GM12801 (cell line): Measurements from ENCODE around the gene TLN1.

ENCODE experiments used
- TF ChIP-seq, protein P1 (sequence below): IDR thresholded peaks from one replicate; pipeline ENCODE4 v1.5.1; 2011; ENCODE audit warnings: control low read depth; ENCODE audit not compliant: insufficient read length; ENCODE audit errors: extremely low read depth

Gene TLN1

DNA sequence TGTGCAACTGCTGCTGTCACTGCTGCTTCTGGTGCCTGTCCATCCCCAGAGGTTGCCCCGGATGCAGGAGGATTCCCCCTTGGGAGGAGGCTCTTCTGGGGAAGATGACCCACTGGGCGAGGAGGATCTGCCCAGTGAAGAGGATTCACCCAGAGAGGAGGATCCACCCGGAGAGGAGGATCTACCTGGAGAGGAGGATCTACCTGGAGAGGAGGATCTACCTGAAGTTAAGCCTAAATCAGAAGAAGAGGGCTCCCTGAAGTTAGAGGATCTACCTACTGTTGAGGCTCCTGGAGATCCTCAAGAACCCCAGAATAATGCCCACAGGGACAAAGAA lies 58.0 kb downstream of the TLN1 start:
- TF ChIP-seq, protein P1, sequence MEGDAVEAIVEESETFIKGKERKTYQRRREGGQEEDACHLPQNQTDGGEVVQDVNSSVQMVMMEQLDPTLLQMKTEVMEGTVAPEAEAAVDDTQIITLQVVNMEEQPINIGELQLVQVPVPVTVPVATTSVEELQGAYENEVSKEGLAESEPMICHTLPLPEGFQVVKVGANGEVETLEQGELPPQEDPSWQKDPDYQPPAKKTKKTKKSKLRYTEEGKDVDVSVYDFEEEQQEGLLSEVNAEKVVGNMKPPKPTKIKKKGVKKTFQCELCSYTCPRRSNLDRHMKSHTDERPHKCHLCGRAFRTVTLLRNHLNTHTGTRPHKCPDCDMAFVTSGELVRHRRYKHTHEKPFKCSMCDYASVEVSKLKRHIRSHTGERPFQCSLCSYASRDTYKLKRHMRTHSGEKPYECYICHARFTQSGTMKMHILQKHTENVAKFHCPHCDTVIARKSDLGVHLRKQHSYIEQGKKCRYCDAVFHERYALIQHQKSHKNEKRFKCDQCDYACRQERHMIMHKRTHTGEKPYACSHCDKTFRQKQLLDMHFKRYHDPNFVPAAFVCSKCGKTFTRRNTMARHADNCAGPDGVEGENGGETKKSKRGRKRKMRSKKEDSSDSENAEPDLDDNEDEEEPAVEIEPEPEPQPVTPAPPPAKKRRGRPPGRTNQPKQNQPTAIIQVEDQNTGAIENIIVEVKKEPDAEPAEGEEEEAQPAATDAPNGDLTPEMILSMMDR: no peak

DNA sequence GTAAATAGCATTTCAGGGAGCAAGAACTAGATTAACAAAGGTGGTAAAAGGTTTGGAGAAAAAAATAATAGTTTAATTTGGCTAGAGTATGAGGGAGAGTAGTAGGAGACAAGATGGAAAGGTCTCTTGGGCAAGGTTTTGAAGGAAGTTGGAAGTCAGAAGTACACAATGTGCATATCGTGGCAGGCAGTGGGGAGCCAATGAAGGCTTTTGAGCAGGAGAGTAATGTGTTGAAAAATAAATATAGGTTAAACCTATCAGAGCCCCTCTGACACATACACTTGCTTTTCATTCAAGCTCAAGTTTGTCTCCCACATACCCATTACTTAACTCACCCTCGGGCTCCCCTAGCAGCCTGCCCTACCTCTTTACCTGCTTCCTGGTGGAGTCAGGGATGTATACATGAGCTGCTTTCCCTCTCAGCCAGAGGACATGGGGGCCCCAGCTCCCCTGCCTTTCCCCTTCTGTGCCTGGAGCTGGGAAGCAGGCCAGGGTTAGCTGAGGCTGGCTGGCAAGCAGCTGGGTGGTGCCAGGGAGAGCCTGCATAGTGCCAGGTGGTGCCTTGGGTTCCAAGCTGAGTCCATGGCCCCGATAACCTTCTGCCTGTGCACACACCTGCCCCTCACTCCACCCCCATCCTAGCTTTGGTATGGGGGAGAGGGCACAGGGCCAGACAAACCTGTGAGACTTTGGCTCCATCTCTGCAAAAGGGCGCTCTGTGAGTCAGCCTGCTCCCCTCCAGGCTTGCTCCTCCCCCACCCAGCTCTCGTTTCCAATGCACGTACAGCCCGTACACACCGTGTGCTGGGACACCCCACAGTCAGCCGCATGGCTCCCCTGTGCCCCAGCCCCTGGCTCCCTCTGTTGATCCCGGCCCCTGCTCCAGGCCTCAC lies 58.6 kb downstream of the TLN1 start, which contains the start of gene CA9:
CA9 (plus strand) TSS at position 797 of the 893 bp plus-strand sequence; CDS start at position 829, 32 bp downstream.
- TF ChIP-seq, protein P1: no peak

DNA sequence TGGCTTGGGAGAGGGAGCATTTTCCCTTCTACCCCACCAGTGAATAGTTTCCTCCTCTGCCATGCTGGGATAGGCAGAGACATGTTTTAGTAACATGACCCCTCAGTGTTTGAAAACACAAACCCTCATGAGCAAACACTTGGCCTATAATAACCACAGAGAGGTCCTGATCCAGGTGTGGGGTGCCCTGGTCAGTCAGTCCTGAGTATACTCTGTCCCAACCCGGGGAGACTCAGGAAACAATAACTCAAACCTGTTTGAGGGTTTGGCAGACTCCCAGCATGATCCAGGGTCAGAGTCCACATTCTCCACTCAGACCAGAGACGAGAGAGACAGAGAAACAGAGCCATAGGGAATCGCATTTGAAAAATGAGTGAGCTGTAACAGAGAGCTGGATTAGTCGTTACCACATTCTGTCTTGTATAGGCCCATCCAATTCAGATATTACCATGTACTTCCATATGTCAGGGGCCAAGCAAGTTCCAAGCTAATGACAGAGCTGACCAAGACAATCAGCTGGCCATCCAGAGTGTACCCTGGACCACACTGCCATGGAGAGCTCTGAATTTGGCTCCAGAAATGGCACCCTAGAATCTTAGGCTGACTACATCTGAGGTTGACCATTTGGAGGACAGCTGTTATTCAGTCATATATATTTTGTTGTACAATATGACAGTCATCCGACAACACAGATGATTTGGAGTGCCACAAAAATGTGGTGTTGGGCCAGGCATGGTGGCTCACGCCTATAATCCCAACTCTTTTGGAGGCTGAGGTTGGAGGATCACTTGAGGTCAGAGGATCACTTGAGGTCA lies 62.5 kb downstream of the TLN1 start:
- TF ChIP-seq, protein P1: no peak

DNA sequence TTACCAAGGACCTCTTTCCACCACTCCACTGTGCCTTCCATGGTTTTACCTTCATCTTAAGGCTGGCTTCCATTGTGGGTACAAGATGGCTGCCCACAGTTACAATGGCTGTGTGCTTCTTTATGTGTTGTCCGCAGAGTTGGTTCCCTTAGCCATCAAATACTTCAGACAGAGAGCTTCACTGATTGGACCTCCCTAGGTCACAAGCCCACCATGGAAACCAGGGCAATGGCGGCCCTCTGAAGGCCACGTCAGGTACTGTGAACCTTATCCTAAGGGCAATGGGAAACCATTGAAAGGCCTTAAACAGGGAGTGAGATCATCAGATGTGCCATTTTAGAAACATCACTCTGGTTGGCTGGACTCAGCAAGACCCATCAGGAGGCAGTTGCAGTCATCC lies 64.1 kb downstream of the TLN1 start:
- TF ChIP-seq, protein P1: no peak

GRCh38 chr9:35666549-35666948 lies 65.4 kb downstream of the TLN1 start:
- TF ChIP-seq, protein P1: no peak

- TF ChIP-seq, protein P1: no peak
These were observed 66.0 kb downstream of the TLN1 start for GRCh38 chr9:35666045-35666444.

- TF ChIP-seq, protein P1: no peak
These were observed 66.5 kb downstream of the TLN1 start for GRCh38 chr9:35665471-35665818.
